Measurements from ENCODE around the gene CDC14A. TPM values are rescaled to one million over a fixed set of nuclear protein-coding genes. Genes with fewer than 3 reads are reported as not detected.

The CDC14A gene
- total and polyA plus RNA-seq, 2 of the 8 experiments (the other 6 are each of a cell fraction or from before 2014, with no cell fraction given): 3.2 to 8.9 TPM

DNA sequence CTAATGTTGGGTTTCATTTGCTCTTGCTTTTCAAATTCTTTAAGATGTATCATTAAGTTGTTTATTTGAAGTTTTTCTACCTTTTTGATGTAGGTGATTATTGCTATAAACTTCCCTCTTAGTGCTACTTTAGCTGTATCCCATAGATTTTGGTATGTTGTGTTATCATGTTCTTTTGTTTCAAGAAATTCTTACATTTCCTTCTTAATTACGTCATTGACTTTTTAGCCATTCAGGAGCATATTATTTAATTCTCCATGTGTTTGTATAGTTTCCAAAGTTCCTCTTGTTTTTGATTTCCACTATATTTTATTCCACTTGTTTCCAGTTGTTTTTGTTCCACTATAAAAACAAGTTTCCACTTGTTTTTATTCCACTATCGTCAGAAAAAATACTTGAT, 200.6 kb downstream of the CDC14A start (continued):
- TF ChIP-seq POLR2AphosphoS5 (IDR thresholded peaks at IDR 0.05; ENCODE audit: low read depth, low read length) (no peak), BACH1 (IDR thresholded peaks at IDR 0.05; ENCODE audit: low read length) (no peak), MAFK (IDR thresholded peaks at IDR 0.05; ENCODE audit: low read depth, low read length) (no peak), FOSL1 (IDR thresholded peaks at IDR 0.05; ENCODE audit: insufficient read depth, low read depth, low read length) (no peak), JUND (IDR thresholded peaks at IDR 0.05; ENCODE audit: low read length) (no peak), YY1 (IDR thresholded peaks at IDR 0.05; ENCODE audit: low read depth, low read length) (no peak), ASH2L (IDR thresholded peaks at IDR 0.05; ENCODE audit: low read length) (no peak), RBBP5 (IDR thresholded peaks at IDR 0.05; ENCODE audit: borderline replicate concordance, low read depth, low read length) (no peak)
- TF ChIP-seq, protein P1, sequence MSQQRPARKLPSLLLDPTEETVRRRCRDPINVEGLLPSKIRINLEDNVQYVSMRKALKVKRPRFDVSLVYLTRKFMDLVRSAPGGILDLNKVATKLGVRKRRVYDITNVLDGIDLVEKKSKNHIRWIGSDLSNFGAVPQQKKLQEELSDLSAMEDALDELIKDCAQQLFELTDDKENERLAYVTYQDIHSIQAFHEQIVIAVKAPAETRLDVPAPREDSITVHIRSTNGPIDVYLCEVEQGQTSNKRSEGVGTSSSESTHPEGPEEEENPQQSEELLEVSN (IDR thresholded peaks at IDR 0.05): no peak

Measured in H1 (cell line).